Cerebellar nuclear complex (tissue), 1 donor: ENCODE results near the gene SV2A.
A peak's percentile ranks its signal among the peaks of the same experiment; 100 is the strongest.
"Not testable (repeated sequence)": the region's sequence is repeated elsewhere in the genome, so short reads cannot be mapped to it uniquely, and the experiment has no call there.

Experiments used
- DNase-seq, 2 experiments: peaks; one replicate each; lab custom pipeline; 2025; lab: John Stamatoyannopoulos, UW

The SV2A gene

DNA sequence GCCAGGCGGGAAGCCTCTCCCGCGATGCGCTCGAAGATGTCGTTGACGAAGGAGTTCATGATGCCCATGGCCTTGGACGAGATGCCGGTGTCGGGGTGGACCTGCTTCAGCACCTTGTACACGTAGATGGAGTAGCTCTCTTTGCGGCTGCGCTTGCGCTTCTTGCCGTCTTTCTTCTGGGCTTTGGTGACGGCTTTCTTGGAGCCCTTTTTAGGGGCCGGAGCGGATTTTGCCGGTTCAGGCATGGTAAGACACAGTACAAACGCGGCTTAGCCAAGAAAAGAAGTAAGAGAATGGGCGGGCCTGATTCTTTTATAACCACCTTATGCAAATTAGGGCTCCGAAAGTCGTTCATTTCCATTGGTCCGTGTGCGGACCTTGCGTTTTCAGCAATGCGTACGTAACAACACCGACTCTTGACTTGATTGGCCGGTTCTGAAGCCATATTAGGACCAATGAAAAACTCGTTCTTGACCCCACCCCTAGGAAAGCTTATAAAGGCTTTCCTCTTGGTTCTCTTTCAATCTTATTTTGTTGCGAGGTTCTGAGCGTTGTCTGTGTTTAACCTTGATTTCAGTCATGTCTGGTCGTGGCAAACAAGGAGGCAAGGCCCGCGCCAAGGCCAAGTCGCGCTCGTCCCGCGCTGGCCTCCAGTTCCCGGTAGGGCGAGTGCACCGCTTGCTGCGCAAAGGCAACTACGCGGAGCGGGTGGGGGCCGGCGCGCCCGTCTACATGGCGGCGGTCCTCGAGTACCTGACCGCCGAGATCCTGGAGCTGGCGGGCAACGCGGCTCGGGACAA is 31.0 kb downstream of the SV2A start:
- peak; percentile 88 to 95 for DNase-seq

DNA sequence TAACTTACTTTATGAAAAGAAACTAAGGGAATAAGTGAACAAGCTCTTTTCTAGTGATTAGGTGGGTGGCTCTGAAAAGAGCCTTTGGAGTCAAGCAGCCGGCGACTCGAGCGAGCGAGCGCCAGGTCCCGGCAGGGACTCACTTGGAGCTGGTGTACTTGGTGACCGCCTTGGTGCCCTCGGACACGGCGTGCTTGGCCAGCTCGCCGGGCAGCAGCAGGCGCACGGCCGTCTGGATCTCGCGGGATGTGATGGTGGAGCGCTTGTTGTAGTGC is 31.6 kb downstream of the SV2A start:
- DNase-seq, result not testable (repeated sequence)

DNA sequence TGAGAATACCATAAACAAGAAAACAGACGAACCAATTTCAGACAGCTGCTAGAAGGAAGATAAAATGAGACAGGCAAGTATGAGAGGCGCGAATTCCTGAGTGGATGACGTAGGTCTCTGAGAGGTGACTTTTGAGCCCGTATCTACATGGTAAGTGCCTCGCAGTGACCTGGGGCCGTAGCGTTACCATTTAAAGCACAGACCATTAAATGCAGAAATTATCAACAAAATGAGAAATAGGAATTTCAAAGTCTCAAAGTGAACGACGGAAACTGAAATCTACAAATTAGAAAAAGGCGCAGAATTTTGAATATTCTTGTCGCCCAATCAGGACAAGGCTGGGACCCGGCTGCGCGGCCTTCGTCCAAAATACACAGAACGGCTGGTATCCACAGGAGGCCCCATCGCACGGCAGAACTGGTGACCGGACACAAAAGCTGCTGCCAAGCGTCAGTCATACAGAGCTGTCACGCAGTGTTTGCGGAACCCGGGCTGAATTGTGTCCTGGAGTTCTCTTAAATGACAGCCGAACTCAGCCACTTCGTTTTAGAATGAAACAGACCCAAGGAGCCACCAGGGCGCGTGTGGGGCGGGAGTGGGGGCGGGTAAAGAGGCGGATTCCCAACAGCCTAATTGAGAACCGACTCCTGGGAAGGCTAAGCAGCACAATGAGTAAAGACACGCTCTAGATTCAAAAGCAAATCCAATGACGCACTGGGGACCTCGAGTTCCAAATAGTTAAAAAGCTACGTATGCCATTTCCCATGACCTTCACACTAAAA is 32.1 kb downstream of the SV2A start:
- peak; percentile 65 to 78 for DNase-seq

DNA sequence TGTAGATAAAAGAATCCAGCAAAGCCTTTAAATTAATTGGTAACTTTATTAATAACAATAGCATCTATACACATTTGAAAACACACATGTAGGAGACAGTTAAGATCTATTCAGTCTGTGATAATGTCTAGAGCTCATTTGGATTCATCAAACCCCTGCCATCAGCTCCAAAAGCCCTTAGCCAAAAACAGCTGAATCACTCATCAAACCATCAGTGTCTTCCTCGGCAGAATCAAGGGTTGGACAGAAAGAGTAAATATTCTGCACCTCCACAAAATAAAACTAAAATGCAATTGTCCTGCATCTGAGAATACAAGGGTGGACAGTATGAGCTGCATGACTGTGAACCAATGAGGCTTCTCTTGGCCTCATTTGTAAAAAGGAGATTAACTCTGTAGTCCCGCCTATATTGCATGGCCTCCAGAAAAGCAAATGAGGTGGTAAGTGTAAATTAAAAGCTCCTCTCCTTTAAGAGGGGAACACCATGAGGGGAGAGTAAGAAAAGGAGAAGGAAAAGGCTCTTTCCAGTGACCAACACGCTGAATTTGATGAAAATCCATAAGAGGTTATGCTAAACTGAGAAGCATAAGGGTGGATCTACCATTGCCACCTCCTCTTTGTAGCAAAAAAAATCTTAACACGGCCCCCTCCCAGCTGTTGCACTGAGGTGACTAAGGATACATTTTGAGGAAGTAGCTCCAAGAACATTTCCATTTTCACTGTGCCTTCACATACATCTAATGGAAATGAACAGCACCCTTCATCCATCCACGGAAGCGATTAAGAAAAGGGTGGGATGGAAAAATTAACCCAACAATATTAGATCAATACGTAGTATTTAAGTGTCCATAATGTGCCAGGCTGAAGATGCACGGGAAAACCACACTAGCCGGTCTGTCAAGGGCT is 33.0 kb downstream of the SV2A start:
- no peak for DNase-seq

DNA sequence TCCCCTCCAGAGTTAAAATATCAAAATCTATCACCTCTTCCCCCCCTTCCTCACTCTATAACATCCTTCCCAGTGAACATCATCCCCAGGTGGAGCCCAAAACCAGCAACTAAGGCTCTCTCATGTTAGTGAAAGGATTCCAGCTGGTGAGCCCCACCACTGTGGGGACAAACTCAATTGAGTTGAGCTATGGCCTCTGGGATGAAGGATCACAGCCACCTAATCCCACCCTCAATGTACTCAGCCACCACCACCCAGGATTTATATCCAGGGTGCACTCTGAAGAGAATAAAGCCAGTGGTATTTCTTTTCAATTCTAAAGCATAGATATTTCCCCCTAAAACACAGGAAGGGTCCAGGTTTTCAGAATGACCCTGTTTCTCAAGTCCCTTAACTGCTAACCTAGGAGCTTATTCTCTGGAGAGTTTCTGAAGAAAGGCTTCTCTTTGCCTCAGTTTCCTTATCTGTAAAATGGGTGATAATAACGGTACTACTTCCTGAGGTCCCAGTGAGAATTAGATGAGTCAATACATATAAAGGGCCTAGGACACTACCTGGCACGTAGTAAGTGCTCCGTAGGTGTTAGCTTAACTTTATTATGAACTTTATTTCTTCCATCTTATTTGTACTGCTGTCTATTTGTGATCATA is 33.9 kb downstream of the SV2A start:
- DNase-seq, result no peak

DNA sequence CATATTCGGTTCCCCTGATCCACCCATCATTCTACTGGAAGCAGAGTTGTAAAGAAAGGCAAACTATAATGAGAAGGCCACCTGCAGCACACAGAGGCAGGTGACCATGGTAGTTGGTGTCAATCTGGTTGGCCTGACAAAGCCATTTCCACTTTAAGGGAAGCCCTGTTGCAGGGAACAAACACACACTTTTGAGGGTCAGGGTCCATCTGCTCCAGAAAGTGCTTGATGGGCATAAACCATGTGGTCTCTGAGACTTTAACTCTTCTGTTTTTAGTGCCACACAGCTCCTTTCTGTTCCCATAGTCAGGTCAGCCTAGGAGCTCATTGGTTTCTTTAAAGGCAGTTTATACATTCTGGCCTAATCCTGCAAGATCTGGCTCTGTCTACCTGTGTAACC is 35.8 kb downstream of the SV2A start:
- no peak for DNase-seq

DNA sequence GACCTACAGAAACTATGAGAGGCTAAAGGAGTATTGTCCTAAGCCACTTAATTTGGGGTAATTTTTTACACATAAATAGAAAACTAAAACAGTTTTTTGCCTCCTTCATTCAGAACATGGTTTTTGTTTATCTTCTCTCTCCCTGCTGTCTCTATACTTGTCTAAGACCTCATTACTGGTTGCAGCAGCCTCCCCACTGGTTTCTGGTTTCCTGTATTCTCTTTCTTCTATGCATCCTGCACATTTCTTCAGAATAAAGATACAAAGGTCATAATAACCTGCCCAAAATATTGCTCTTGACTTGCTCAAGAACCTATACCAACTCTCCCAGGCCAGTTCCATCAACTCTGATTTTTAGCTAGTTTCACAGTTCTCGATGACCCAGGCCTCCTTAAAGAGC is 38.1 kb downstream of the SV2A start:
- DNase-seq, result no peak

DNA sequence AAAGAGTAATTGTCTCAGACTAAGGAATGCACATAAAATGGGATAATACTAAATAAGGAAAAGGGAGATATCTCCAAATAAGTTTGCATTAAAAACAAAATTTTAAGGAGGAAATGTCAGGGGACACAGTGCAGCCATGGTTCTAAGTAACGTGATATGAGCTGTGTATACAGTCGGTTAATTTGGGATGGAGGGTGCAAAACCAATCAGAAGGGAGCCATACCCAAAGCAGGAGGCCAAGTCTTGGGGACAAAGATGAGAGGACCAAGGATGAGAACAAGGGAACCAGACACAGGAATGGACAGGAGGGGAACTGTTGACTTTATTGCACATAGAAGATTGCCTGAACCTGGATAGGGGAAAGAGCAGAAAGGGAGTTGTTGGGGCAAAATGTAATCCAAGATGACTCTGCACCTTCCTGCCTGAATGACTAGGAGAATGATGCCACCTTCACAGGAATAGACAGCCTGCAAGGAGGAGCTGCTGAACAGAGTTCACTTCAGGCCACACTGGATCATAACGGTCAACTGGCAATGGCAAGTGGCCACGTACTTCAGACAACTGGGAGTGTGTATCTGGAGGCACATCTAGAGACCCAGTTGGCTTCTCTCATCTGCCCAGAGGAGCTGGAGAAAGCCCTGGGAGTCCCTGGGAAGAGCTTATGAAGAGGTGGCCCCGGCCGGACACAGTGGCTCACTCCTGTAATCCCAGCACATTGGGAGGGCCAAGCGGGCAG is 40.3 kb downstream of the SV2A start:
- DNase-seq, result no peak

DNA sequence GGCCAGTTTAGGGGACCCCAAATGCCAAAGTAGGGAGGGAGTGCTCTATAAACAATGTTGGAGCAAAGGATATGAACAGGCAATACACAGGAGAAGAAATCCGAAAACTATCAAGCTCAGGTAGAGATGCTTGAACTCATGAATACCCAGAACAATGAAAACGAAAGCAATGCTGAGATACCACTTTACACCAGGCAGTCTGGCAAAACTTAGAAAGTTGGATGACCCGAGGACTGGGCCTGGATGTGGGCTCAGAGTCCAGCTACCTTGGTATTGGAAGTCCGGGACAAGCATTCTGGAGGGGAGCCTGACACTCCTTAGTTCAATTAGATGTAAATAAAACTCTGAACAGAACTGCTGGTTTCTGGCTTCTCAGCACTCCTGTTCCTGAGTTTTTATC is 44.6 kb downstream of the SV2A start:
- not testable (repeated sequence) for DNase-seq

DNA sequence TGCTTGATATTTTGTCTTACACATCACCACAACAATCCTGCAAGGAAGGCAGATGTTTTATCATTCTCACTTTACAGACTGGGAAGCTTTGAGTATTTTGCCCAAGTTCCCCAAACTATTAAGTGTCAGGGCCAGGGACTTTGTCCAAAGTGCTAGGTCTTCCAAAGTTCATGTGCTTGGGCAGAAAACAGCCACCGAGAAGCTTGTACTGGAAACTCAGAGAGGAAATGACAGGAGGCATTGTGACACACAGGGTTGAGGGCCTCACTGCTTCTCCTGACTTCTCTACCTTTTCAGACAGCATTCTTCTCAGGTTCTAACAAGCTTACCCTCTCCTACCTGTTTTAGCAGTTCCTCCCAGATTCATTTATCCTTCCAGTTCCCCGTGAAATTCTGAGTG is 50.8 kb downstream of the SV2A start:
- DNase-seq, result not testable (repeated sequence)

DNA sequence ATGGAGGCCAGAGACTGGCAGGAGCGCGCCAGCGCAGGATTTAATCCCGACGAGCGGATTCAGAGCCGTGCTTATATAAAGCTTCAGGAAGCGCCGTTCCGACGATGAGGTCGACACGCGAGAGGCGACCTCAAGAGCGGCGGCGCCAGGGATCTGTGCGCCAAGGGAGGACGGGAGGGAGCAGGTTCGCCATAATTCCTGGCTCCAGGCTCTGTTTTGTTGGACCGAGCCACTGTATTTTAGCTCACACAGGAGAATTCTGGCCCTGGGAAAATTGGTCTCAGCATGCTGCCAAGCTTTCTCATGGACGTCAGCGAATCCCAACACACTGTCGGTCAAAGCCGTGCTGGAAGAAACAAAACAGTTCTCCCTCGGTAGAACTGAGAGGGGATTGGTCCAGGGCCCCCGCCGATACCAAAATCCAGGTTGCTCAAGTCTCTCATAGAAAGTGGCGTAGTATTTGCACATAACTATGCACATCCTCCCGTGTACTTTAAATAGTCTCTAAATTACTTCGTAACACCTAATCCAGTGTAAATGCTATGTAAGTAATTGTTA is 56.1 kb downstream of the SV2A start:
- DNase-seq, result not testable (repeated sequence)

DNA sequence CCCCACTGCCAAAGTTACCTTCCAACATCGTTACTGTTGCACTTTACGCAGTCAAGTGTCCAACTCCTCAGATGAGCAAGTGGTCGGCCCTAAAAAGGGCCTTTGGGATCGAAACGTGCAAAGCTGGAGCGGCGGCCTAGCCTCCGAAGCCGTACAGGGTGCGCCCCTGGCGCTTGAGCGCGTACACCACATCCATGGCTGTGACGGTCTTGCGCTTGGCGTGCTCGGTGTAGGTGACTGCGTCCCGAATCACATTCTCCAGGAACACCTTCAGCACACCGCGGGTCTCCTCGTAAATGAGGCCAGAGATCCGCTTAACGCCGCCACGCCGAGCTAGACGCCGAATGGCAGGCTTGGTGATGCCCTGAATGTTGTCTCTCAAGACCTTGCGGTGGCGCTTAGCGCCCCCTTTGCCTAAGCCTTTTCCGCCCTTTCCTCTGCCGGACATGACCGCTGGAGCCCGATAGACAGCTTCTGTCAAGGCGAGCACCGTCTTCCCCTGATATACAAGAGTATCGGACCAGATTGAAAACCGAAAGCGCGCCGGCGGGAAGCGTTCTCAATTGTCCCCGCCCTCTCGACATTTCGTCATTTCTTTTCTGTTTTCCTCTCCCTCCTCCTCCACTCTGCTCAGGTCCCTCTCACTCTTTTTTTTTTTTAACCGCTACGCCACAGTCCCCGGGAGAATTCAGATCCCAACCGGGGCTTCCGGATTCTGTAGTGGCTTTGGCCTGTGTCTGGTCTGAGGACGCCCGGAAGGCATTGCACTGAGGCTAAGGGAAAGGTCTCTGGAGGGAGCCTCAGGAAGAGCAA is 56.8 kb downstream of the SV2A start:
- DNase-seq, result not testable (repeated sequence)

DNA sequence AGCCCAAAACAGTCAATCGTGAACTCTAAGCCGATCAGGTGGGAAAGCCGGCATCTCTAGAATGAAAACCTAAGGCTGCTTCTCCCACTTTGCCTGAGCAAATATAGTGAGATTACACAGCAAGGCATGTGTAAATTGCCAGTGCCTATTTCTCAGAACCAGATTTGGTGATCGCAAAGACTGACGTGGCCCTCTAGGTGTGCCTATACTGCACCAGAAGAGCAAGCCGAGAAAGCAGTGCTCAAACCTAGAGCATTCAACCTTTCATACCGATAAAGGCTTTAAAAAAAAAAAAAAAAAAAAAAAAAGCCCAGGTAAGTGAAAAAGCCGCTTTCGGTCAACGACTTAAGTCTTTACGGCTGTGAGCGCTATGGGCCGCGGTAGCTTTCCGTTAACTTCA is 57.4 kb downstream of the SV2A start:
- DNase-seq, result not testable (repeated sequence)
